LoVo (cell line): ENCODE measurements around the gene TPCN2.
A peak's percentile ranks its signal among the peaks of the same experiment; 100 is the strongest.

Experiments
- DNase-seq: peaks from one replicate; pipeline ENCODE4 v3.0.0-alpha.2; 2016; ENCODE audit warnings: low spot score

The TPCN2 gene

GRCh38 chr11:69113226-69113625 lies 64.5 kb downstream of the TPCN2 start:
- DNase-seq: no peak

- DNase-seq: no peak
Measured at GRCh38 chr11:69113646-69114340, 65.1 kb downstream of the TPCN2 start.

- DNase-seq: no peak
Measured at GRCh38 chr11:69114362-69114761, 65.6 kb downstream of the TPCN2 start.

GRCh38 chr11:69114811-69115523 lies 66.2 kb downstream of the TPCN2 start:
- no peak for DNase-seq

GRCh38 chr11:69115586-69116560 lies 67.1 kb downstream of the TPCN2 start:
- DNase-seq: no peak

- no peak for DNase-seq
Measured at GRCh38 chr11:69116671-69117070, 67.9 kb downstream of the TPCN2 start.

- peak; percentile 87 for DNase-seq
Measured at GRCh38 chr11:69119190-69119589, 70.5 kb downstream of the TPCN2 start.

GRCh38 chr11:69120096-69120875 lies 71.6 kb downstream of the TPCN2 start:
- no peak for DNase-seq

GRCh38 chr11:69121021-69121420 lies 72.3 kb downstream of the TPCN2 start:
- DNase-seq: no peak

GRCh38 chr11:69121621-69122325 lies 73.0 kb downstream of the TPCN2 start:
- DNase-seq: no peak

GRCh38 chr11:69122326-69122629 lies 73.5 kb downstream of the TPCN2 start:
- no peak for DNase-seq

- DNase-seq: peak; percentile 98
Measured at GRCh38 chr11:69122630-69123431, 74.1 kb downstream of the TPCN2 start.

GRCh38 chr11:69123593-69124545 lies 75.1 kb downstream of the TPCN2 start:
- no peak for DNase-seq

GRCh38 chr11:69125861-69126260 lies 77.1 kb downstream of the TPCN2 start:
- DNase-seq: no peak

- no peak for DNase-seq
Measured at GRCh38 chr11:69126286-69126685, 77.6 kb downstream of the TPCN2 start.

- no peak for DNase-seq
Measured at GRCh38 chr11:69127081-69127850, 78.5 kb downstream of the TPCN2 start.

- no peak for DNase-seq
Measured at GRCh38 chr11:69127884-69128283, 79.2 kb downstream of the TPCN2 start.

GRCh38 chr11:69129053-69129452 lies 80.3 kb downstream of the TPCN2 start:
- no peak for DNase-seq
